Nephron progenitor cell (in vitro differentiated cells): ENCODE data around the gene PHACTR3.

Source experiments
- DNase-seq: peaks from one replicate; pipeline ENCODE4 v3.0.0; 2021
- H3K27ac Mint-ChIP-seq: 2 replicates; pipeline ENCODE4 v1.8.0; 2021; ENCODE audit warnings: mild to moderate bottlenecking, moderate library complexity, mixed read lengths
- H3K27me3 Mint-ChIP-seq: 2 replicates; pipeline ENCODE4 v1.8.0; 2021; ENCODE audit warnings: mild to moderate bottlenecking, low read depth, mixed read lengths; ENCODE audit not compliant: poor library complexity
- H3K36me3 Mint-ChIP-seq: 2 replicates; pipeline ENCODE4 v1.8.0; 2021; ENCODE audit warnings: low read depth, mixed read lengths
- H3K4me1 Mint-ChIP-seq: 2 replicates; pipeline ENCODE4 v1.8.0; 2021; ENCODE audit warnings: mixed read lengths
- H3K4me3 Mint-ChIP-seq: 2 replicates; pipeline ENCODE4 v1.8.0; 2021; ENCODE audit warnings: mild to moderate bottlenecking, moderate library complexity, mixed read lengths
- H3K9me3 Mint-ChIP-seq: 2 replicates; pipeline ENCODE4 v1.8.0; 2021; ENCODE audit warnings: mild to moderate bottlenecking, moderate library complexity, mixed read lengths
- CTCF ChIP-seq: fragments of 200-600 bp; sonication (generic); IDR thresholded peaks from 2 replicates; pipeline ENCODE4 v1.5.0; 2021; ENCODE audit warnings: antibody characterized with exemption

Gene PHACTR3

GRCh38 chr20:59718071-59718470 is 113.7 kb downstream of the PHACTR3 start:
- DNase-seq: no peak
- Mint-ChIP-seq H3K9me3 (peaks cover 90% of the 10 kb centered on the region), H3K27ac (no peak overlapping the region), H3K4me1 (no peaks in the 10 kb centered on the region), H3K4me3 (no peak overlapping the region), H3K27me3 (peaks cover 4% of the 10 kb centered on the region), H3K36me3 (no peaks in the 10 kb centered on the region)
- no peak for TF ChIP-seq CTCF

- Mint-ChIP-seq H3K36me3 (no peaks in the 10 kb centered on the region), H3K27me3 (peaks cover 6% of the 10 kb centered on the region), H3K9me3 (peaks cover 90% of the 10 kb centered on the region), H3K4me1 (no peaks in the 10 kb centered on the region), H3K4me3 (no peak overlapping the region), H3K27ac (no peak overlapping the region)
- TF ChIP-seq CTCF: no peak
- DNase-seq: no peak
Observed at GRCh38 chr20:59718751-59719150, 114.4 kb downstream of the PHACTR3 start.

GRCh38 chr20:59720013-59720412 is 115.7 kb downstream of the PHACTR3 start:
- Mint-ChIP-seq H3K9me3 (peaks cover 93% of the 10 kb centered on the region), H3K4me1 (no peaks in the 10 kb centered on the region), H3K27me3 (peaks cover 6% of the 10 kb centered on the region), H3K36me3 (no peaks in the 10 kb centered on the region), H3K4me3 (no peak overlapping the region), H3K27ac (no peak overlapping the region)
- no peak for DNase-seq
- TF ChIP-seq CTCF: no peak

- TF ChIP-seq CTCF: no peak
- H3K4me1 Mint-ChIP-seq: no peaks in the 10 kb centered on the region
- no peak overlapping the region for H3K27ac Mint-ChIP-seq
- H3K4me3 Mint-ChIP-seq: no peak overlapping the region
- peaks cover 6% of the 10 kb centered on the region for H3K27me3 Mint-ChIP-seq
- peaks cover 93% of the 10 kb centered on the region for H3K9me3 Mint-ChIP-seq
- no peaks in the 10 kb centered on the region for H3K36me3 Mint-ChIP-seq
- no peak for DNase-seq
Observed at GRCh38 chr20:59721386-59721785, 117.0 kb downstream of the PHACTR3 start.

GRCh38 chr20:59723108-59723500 is 118.8 kb downstream of the PHACTR3 start:
- H3K9me3 Mint-ChIP-seq: peaks cover 90% of the 10 kb centered on the region
- H3K4me1 Mint-ChIP-seq: no peaks in the 10 kb centered on the region
- no peak overlapping the region for H3K27ac Mint-ChIP-seq

More at GRCh38 chr20:59723108-59723500, 118.8 kb downstream of the PHACTR3 start:
- Mint-ChIP-seq H3K36me3 (no peaks in the 10 kb centered on the region), H3K4me3 (no peak overlapping the region), H3K27me3 (peaks cover 6% of the 10 kb centered on the region)
- no peak for TF ChIP-seq CTCF
- no peak for DNase-seq
